Measurements from ENCODE around the gene B3GALNT2.
"Not testable (repeated sequence)": the region's sequence is repeated elsewhere in the genome, so short reads cannot be mapped to it uniquely, and the experiment has no call there.

B3GALNT2 gene

DNA sequence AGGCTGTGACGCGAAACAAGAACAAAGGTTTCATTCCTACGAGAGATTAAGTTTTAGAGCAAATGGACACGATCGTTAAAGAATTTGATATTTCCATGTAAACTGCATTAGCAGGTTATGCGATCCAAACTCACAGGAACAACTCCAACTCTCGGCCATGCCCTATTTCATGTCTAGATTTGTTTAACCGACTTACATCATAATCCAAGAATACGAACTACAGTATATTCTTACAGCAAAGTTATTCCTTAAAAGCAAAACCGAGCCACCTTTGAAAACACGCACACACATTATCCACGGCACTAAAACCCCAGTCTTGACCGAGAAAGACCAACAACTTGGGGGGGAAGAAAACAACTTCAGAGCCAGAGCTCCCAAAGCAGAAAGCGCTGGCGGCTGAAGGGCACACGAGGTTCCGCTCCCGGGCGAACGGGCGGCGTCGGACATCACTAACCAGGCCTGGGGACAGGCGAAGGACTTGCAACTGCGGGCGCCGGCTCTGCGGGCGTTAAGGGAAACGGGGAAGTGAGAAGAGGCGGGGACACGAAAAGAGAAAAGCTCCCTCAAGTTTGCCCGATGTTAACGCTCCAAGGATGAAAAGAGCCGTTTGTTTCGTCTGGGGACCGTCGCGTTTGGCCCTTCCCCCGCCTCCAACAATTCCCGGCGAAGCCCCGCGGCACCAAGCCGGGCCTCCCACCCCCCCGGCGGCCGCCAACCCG is 690 bp downstream of the B3GALNT2 start:
- no peak for DNase-seq

DNA sequence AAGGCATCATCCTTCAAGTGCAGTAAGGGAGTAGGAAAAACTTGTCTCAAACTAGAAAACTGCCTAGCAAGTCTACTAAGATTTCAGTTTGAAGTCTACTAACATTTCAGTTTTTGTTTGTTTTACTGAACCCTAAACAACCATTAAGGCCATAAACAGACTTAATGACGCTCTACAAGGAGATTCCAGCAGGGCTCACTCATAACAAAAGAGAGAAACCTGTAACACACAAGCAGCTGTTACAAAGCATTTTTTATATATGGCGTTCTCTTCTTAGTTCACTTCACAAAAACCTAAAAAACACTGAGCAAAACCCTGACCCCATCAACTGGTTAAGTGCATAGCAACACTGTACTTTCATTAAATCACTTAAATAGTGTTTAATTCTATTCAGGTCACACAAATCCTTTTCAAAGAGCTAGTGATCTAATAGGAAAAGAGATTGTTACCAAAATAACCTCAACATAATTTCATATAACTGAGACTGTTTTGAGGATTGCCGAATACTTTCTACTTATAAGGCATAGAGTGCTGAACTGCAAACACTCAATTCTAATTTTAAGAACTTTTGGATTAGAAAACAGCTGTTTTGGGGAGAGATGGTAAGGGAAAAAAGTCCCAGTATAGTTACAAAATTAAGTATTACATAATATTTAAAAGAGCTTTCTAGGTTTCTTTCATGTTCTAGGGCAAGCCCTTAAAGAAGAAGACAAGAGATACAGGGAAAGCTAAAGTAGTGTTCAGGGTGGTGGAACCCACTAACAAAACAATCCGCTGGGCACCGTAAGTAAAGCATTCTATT is 1.4 kb downstream of the B3GALNT2 start:
- no peak for DNase-seq

DNA sequence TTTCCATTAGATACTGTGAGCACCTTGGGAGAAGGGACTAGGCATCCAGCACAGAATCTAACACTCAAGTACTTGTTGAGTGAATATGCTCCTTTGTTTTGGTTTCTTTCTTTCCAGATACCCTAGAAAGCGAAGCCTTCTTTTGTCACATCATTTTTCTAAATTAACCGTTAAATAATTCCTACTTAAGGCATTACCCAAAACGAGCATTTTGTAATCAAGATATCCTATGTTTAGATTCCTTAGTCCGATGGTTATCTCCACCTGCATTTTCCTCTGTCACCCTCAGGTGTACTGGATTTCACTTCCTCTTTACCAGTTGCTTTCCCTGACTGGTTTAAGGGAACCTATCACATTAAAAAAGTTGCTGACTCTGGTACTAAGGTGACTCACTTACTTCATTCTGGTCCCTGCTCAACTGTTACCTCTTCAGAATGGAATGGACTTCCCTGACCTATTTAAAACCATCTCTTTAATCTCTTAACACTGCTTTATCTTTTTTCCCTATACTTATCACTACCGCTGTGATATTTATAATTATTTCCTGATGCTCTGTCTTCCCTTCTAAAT is 3.2 kb downstream of the B3GALNT2 start:
- DNase-seq: no peak

DNA sequence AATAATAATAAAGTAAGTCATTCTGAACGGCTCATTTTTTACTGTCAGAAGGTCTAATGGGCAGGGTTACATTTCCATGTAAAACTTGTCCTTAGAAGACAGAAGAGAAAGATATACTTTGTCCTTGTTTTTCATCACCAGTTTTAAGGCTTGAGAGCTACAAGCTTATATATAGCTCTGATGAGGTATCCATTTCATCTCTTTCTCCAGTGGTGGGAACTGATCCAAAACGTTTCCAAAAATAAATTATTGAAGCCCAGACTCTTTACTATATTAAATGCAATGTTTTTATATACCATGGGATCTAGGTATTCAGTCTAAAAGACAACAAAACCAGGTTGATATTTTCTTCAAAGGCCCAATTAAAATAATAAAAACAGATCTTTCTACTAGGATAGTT is 8.7 kb downstream of the B3GALNT2 start:
- no peak for DNase-seq

DNA sequence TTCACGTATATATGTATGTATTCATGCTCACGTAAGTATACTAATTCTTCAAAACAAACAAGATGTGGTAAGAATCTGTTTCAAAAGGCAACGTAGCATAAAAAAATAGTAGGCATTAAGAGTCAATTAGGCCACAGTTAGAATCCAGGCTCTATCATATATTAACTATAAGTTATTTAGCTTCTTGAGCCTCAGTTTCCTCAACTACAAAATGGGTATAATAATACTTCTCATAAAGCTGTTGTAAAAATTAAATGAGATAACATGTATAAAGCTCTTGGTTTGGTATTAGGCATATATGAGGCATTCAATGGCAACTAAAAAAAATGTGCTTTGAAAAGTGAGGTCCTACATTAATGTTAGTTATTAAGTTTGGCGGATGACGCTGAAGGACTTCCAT is 9.2 kb downstream of the B3GALNT2 start:
- DNase-seq: no peak

DNA sequence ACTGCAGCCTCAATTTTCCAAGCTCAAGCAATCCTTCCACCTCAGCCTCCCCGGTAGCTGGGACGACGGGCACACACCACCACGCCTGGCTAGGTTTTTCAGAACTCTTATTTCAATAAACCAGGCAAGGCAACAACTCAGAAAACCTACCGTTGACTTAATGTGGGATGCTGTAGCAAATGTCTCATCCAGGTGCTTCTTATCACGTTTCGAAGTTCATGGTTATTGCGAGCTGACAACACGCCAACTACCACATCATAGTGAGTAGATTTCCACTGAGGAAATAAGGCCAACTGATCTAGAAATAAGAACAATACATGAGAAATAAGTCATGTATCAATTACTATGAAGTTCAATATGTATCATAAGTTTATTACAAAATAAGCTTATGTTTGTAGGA is 9.7 kb downstream of the B3GALNT2 start:
- DNase-seq: no peak

DNA sequence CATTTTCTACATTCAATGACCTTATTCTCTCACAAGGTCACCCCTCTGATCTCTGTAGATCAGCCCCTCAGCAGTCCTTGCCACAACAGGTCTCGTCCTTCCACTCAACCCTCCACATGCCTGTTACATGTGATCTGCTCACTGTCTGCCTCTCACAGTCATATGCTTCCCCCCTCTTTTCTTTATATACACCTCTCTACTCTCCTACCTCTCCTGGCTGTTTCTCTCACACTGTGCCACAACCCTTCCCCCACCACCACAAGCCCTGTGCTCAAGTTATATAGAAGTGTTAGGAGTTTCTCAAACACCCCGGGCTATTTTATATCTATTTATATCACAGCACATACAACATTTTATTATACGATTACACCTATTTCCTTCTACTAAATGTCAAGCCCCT is 12.6 kb downstream of the B3GALNT2 start:
- no peak for DNase-seq

DNA sequence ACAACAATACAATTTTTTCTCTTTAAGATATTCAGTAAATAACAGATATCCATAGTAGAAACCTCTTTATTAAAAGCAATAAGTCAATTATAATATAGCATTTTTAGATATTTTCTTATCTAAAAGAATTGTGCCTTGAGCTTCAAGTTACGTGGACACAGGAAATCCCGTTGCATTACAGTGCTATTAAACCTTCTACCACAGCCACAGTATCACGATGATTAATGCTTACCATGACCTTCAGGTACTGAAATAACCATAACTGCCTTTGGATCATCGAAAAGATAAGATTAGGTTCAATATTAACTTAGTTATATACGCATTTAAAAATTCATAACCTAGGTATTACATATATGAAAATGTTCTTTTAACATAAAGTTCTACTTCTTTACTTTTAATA is 17.9 kb downstream of the B3GALNT2 start:
- no peak for DNase-seq

DNA sequence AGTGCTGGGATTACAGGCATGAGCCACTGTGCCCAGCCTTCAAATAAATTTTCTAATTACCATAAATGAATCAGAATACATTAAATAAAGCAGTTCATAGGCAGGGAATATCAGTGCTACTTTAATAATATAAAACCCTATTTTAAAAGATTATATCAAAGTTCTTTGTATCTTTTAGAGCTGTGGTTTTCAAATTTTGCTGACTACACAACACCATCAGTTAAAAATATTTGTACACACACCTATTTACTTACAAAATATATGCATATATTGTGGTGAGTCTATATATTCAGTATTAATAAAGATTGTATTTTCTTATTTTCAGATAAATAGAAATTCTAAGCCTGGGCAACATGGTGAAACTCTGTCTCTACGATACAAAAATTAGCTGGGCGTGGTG is 18.7 kb downstream of the B3GALNT2 start:
- DNase-seq: no peak

DNA sequence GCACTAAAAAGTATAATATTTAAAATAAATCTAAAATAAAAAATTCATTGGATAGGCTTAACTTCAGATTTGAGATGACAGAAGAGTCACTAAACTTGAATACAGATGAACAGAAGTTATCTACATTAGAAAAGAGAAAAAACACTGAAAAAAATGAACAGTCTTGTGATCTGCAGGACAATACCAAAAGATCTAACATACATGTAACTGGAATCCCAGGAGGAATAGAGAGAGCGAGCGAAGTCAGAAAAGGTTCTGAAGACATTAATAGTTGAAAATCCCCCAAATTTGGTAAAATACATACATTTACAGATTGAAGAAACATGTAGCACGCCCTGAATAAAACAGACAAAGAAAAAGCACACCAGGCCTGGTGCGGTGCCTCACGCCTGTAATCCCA is 21.2 kb downstream of the B3GALNT2 start:
- no peak for DNase-seq

DNA sequence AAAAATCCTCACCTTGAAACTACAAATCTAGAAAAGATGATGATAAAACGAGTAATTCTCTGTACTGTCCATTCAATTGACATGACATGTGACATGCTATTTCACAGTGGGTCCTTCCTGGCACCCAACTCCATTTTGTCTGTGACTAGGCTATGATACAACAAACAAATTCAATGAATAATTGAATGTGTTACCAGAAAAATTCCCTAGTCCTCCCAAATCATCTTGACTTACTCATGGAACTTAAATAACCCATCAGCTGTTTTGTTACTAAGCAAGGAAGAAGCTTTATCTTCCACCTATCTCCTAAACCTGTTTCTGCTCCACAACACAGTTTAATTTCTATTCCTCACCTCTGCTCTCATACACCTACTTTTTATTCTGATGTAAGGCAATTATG is 30.4 kb downstream of the B3GALNT2 start:
- no peak for DNase-seq

DNA sequence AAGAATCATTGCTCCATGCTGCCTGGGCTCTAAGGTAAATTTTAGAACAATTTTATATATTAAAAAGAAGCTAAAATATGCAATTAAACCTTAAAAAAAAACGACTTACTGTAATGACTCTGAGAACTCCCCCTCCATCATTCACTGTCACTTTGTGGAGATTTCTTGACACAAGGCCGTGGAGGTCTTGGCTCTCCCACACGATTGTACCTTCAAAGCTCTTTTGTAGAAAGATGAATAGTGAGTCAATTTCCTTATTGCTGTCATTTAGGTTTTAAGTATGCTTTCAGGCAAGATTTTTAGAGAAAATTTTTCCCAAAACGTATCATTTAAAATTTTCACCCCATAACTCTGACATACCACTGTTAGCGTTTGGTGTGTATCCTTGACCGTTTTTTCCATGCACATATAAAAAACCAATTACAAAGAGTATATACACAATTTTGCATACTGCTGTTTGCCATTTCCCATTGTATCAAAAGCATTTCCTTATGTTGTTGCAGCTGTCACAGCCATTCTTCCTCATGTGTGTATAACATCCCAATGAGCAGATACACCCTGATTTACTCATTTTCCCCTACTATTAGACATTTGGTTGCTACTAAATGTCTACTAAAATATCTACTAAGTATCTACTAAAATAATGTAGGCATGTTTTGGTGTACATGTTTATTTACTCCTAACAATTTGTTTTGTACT is 33.4 kb downstream of the B3GALNT2 start:
- no peak for DNase-seq

DNA sequence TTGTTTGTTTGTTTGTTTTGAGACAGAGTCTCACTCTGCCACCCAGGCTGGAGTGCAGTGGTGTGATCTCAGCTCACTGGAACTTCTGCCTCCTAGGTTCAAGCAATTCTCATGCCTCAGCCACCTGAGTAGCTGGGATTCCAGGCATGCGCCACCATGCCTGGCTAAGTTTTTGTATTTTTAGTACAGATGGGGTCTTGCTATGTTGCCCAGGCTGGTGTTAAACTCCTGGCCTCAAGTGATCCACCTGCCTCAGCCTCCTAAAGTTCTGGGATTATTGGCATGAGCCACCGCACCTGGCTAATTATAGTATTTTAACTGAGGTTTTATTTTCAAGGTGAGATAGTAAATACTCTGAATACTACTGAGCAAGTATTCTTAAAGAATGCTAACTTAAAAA is 34.4 kb downstream of the B3GALNT2 start:
- DNase-seq: not testable (repeated sequence)

DNA sequence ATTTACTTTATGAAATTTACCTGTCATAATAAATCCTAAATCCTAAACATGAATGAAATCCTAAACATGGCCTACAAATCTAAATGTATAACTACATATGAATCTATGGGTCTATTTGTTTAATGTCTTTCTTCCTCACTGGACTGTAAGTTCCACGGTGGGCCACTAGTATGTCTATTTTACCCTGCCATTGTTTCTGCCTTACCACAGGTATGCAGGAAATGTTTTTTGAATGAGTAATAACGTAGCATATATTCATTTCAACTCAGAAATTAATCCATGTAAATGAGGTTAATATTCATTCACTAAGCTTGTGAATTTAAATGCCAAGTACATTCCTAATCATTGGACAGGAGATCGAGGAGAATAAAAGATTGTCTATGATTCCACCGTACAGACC is 35.3 kb downstream of the B3GALNT2 start:
- DNase-seq: no peak

DNA sequence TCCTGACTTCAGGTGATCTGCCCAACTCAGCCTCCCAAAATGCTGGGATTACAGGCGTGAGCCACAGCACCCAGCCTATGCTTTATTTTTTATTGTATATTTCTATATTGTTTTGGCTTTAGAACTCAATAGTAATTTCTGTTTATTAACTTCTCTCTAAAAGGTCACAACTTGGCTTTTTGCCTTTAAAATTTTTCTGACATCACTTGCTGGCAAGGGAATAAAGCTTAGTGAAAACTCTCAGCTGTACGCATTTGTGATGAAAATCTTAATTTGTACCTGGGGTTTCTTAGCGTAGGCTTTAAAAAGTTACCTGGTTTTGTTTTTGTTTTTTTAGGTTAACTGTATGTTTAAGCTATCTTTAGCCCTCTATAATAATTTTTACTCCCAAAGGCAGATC is 36.2 kb downstream of the B3GALNT2 start:
- no peak for DNase-seq

DNA sequence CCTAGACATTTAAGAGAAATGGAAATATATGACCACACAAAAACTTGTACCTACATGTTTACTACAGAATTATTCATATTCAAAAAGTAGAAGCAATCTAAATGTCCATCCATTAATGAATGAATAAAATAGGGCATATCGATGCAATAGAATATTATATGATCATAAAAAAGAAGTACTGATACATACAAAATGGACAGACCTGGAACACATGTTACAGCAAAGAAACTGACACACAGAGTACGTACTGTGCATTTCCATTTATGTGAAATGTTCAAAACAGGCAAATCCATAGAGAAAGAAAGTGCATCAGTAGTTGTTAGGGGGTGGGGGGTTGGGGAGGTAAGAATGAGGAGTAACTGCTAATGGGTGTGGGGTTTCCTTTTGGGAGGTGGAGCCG is 39.2 kb downstream of the B3GALNT2 start:
- DNase-seq: no peak

DNA sequence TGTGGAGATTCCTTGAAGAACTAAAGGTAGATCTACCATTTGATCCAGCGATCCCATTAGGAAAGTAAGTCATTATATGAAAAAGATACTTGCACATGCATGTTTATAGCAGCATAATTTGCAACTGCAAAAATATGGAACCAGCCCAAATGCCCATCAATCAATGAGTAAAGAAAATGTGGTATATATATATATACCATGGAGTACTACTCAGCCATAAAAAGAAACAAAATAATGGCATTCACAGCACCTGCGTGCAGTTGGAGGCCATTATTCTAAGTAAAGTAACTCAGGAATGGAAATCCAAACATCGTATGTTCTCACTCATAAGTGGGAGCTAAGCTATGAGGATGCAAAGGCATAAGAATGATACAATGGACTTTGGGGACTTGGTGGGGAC is 41.4 kb downstream of the B3GALNT2 start:
- DNase-seq: not testable (repeated sequence)

DNA sequence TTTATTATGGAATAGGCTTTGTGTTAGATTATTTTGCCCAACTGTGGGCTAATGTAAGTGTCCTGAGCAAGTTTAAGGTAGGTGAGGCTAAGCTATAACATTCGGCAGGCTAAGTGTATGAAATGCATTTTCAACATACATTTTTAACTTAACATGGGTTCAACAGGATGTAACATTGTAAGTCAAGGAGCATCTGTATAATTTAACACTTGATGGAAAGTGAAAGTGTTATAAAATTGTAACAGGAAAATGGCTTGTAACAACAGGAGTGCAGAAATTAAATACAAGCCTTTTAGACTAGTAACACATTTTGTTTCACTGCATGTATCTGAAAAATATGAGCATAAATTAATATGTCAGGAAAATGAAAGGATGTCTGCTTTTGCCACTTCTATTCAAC is 42.3 kb downstream of the B3GALNT2 start:
- DNase-seq: no peak

DNA sequence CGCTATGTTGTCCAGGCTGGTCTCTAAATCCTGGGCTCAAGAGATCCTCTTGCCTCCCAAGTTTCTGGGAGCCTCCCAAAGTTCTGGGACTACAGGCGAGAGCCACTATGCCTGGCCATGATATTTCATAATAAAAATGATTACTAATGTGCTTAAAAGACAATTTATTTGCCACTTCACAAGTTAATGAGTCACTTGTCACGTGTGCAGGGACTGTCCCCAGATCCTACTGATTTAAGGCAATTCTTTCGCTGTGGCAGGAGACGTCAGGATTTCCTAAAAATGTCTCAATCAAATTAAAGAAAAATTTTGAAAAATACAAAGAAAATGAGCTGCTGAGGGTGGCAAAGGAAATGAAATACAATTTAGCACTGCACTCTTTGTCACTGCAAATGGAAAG is 43.5 kb downstream of the B3GALNT2 start:
- no peak for DNase-seq

DNA sequence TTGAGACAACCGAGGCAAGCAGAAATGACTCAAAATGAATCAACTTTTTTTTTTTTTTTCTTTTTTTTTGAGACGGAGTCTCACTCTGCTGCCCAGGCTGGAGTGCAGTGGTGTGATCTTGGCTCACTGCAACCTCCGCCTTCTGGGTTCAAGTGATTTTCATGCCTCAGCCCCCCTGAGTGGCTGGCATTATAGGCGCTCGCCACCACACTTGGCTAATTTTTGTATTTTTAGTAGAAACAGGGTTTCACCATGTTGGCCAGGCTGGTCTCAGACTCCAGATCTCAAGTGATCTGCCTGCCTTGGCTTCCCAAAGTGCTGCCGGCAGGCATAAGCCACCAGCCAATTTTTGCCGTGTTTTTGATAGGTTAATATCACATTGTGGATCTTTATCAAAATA is 46.4 kb downstream of the B3GALNT2 start:
- DNase-seq: not testable (repeated sequence)

DNA sequence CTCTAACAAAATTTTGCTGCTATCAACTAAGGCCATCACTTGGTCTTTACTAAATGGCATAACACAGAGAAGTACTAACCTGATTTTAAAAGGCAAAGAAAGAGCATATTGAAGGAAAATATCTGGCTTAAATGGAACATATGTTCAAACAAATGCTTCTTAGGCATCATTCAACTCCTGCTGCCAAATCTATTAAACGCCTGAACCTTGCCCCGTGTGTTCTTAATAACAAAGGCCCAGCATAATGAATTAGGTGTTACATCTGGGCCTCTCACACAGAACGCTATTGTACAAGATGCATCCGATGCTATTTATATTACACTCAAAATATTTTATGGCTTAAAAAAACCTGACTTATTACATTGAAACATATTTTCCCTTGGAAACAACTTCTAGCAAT is 48.4 kb downstream of the B3GALNT2 start:
- no peak for DNase-seq

DNA sequence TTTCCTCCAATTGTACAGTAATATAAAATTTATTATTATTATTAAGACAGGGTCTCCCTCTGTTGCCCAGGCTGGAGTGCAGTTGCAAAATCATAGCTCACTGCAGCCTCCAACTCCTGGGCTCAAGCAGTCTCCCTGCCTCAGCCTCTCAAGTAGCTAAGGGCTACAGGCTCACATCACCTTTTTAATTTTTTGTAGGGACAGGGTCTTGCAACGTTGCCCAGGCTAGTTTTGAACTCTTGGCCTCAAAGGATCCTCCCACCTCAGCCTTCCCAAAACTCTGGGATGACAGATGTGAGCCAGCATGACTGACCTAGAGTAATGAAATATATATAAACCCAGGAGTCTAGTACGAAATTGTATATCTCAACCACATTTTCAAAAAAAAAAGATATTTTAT is 49.2 kb downstream of the B3GALNT2 start:
- no peak for DNase-seq

DNA sequence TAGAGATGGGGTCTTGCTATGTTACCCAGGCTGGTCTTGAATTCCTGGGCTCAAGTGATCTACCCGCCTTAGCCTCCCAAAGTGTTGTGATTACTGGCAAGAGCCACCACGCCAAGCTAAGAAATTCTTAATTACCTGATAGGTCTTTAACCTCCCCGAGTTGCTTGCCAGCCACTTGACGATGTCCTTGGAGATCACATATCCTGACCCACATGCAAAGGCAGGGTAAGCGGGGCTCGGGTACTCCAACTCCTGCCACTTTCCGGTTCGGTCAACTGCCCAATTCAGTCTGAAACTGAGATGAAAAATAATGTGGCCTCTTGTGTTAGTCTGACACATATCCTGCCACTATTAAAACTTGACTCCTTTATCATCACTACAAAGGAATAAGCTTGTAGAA is 50.2 kb downstream of the B3GALNT2 start:
- no peak for DNase-seq

All from cerebellar nuclear complex (tissue), 1 donor.